ENCODE data around the gene OPN4. TPM values are rescaled to one million over a fixed set of nuclear protein-coding genes. Genes with fewer than 3 reads are reported as not detected.

Gene OPN4
- total RNA-seq, 4 donors from 2014 or later, result 0.34 TPM; not detected in 3

DNA sequence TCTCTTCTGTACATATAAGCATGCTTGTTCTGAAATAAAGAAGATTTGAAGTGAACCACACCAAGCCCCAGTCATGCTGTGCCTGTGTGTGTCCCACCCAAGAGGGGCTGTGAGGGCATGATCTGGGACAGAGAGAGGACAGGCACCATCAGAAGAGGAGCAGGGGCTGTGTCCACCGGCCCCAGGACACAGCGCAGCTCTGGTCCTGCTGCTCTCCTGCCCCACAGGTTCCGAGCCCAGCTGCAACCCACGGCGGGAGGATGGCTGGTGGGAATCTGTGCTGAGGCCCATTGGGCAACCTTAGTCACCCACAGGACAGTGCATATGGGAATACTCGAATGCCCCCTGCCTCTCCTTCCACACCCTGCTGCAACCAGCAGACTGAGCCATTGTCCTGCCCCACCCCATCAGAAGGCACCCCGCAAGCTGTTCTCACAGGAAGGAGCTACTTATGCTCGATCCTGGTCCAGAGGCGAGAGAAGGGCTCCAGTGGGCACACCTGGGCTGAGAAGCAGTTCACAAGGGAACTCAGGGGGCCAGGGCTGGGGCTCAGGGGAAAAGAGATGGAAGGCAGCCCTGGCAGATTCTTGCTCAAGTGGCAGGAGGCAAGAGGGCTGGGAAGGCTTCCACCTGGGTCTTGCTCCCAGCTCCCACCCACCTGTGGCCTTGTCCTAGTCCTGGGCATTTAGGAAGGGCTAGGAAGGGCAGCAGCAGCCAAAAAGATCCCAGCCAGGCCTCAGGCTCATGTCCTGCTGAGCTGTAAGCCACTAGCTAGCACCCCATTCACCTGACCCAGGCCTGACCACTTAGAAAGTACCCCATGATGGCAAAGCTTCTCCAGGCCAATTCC, 45.9 kb downstream of the OPN4 start:
- Histone ChIP-seq H3K9me3 (no peaks in the 10 kb centered on the region), H3K4me1 (no peaks in the 10 kb centered on the region), H3K36me3 (no peaks in the 10 kb centered on the region), H3K4me3 (no peak overlapping the region), H3K27me3 (no peaks in the 10 kb centered on the region), H3K27ac (no peak overlapping the region)
- no peak for DNase-seq (ENCODE audit: low spot score in 2 of 2)
- TF ChIP-seq POLR2AphosphoS5 (IDR thresholded peaks at IDR 0.05) (no peak), POLR2A (IDR thresholded peaks at IDR 0.05) (no peak), EP300 (IDR thresholded peaks at IDR 0.05) (no peak)
- TF ChIP-seq, protein P1, sequence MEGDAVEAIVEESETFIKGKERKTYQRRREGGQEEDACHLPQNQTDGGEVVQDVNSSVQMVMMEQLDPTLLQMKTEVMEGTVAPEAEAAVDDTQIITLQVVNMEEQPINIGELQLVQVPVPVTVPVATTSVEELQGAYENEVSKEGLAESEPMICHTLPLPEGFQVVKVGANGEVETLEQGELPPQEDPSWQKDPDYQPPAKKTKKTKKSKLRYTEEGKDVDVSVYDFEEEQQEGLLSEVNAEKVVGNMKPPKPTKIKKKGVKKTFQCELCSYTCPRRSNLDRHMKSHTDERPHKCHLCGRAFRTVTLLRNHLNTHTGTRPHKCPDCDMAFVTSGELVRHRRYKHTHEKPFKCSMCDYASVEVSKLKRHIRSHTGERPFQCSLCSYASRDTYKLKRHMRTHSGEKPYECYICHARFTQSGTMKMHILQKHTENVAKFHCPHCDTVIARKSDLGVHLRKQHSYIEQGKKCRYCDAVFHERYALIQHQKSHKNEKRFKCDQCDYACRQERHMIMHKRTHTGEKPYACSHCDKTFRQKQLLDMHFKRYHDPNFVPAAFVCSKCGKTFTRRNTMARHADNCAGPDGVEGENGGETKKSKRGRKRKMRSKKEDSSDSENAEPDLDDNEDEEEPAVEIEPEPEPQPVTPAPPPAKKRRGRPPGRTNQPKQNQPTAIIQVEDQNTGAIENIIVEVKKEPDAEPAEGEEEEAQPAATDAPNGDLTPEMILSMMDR (IDR thresholded peaks at IDR 0.05), result no peak
- WGBS, result 86% methylated on average over 7 of the region's 9 CpGs

DNA sequence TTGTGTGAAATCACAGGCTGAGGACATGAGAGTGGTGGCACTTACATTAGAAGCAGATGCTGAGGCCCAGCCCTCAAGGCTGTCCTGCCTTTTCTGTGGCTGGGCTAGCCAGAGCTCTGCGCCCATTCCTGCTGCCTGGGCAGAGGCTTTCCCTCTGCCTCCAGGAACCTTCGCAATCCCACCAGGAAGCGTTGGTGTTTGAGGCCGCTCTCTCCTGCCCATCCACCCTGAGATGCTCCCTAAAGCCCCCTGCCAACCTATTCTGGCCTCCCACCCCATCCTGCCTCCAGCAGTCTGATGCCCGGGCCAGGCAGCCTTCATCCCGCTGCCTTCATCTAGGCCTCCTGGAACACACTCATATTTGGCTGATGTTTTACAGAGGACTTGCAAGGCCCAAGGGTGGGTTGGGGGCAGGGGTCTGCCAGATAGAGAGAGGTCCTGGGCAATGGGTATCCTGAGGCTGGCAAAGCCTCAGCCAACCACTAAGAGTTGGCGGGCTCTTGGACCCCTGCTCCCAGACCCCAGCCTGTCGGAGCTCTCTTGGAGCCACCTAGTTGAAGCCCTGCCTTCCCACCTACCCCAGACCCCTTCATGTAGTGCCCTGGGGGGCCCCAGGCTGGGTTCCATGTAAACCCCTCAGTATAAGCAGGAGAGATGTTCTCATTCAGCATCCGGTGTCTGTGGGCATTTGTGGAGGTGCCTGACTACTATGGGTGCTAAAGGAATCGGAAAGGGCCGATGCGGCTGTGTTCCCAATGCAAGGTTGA, 46.7 kb downstream of the OPN4 start:
- Histone ChIP-seq H3K27me3 (no peaks in the 10 kb centered on the region), H3K27ac (no peak overlapping the region), H3K4me3 (no peak overlapping the region), H3K9me3 (no peaks in the 10 kb centered on the region), H3K4me1 (no peaks in the 10 kb centered on the region), H3K36me3 (no peaks in the 10 kb centered on the region)
- 95% methylated on average over 9 of the region's 12 CpGs for WGBS
- no peak for DNase-seq (ENCODE audit: low spot score in 2 of 2)
- no peak for TF ChIP-seq POLR2AphosphoS5 (IDR thresholded peaks at IDR 0.05)
- TF ChIP-seq POLR2A (IDR thresholded peaks at IDR 0.05), result no peak
- no peak for TF ChIP-seq EP300 (IDR thresholded peaks at IDR 0.05)
- TF ChIP-seq, protein P1 (IDR thresholded peaks at IDR 0.05), result no peak

DNA sequence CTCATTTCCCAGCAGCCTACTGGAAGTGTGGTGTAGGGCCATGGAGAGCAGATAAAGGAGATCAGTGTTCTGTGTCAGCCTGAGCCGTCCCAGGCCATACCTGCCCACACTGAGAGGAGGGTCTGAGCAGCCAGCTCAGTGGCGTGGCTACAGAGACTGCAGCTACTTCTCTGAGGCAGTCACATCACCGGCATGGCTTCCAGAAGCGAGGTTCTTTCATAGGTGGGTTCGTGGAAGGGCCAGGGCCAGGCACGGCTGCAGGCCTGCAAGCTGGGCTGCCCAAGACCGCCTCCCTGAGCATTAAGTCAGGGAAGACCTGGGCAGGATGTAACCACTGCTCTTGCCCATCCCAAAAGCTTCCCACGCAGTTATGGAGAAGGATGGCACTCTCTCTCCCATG, 48.8 kb downstream of the OPN4 start:
- no peak for DNase-seq (ENCODE audit: low spot score in 2 of 2)
- peaks cover 3% of the 10 kb centered on the region for H3K27me3 ChIP-seq
- H3K9me3 ChIP-seq, result no peaks in the 10 kb centered on the region
- TF ChIP-seq POLR2AphosphoS5 (IDR thresholded peaks at IDR 0.05) (no peak), POLR2A (IDR thresholded peaks at IDR 0.05) (no peak), EP300 (IDR thresholded peaks at IDR 0.05) (no peak)
- TF ChIP-seq, protein P1 (IDR thresholded peaks at IDR 0.05), result no peak
- no peaks in the 10 kb centered on the region for H3K4me1 ChIP-seq
- 93% methylated on average over 5 of the region's 8 CpGs for WGBS
- no peaks in the 10 kb centered on the region for H3K36me3 ChIP-seq
- no peak overlapping the region for H3K27ac ChIP-seq
- H3K4me3 ChIP-seq, result no peak overlapping the region

DNA sequence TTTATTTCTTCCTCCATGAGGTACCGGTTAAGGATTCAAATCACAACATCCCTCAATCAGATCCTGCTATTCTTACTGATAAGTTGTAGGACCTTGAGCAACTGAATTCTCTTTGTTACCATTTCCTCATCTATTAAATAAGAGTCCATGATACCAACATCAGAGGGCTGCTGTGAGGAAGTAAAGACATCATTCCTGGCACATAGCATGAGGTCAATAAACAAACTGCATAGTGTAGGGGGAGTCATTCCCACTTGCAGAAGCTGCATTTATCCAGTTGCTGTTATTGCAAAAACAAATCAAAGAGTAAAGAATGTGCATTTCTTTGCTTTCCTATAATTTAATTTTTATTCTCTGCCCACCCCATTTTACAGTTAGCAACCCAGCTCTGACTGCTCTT, 50.8 kb downstream of the OPN4 start:
- no peaks in the 10 kb centered on the region for H3K4me1 ChIP-seq
- TF ChIP-seq, protein P1 (IDR thresholded peaks at IDR 0.05), result no peak
- TF ChIP-seq POLR2AphosphoS5 (IDR thresholded peaks at IDR 0.05), result no peak
- no peak for TF ChIP-seq POLR2A (IDR thresholded peaks at IDR 0.05)
- no peak for TF ChIP-seq EP300 (IDR thresholded peaks at IDR 0.05)
- H3K27me3 ChIP-seq, result peaks cover 3% of the 10 kb centered on the region
- WGBS, result 95% methylated on average over 1 of the region's 1 CpG
- no peaks in the 10 kb centered on the region for H3K36me3 ChIP-seq
- no peak overlapping the region for H3K27ac ChIP-seq
- no peak for DNase-seq (ENCODE audit: low spot score in 2 of 2)
- H3K9me3 ChIP-seq, result no peaks in the 10 kb centered on the region
- no peak overlapping the region for H3K4me3 ChIP-seq

DNA sequence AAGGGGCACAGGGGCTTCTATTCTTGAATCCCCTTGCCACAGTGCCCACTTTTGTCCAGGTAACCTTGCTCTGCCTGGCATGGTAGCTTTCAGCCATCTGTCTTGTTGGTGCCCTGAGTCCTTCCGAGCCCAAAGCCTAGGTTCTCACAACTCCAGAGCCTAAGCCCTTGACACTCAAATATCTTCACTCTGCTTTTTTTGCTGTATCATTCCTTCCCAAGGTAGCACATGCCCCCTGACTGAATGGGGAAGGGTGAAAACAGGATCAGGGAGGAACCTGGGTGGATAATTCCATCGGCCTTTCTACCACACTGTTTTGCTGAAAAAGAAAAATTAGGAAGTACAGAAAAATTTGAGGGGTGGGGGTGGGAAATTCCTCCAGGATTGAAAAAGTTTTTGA, 51.6 kb downstream of the OPN4 start:
- no peaks in the 10 kb centered on the region for H3K36me3 ChIP-seq
- H3K4me3 ChIP-seq, result no peak overlapping the region
- no peaks in the 10 kb centered on the region for H3K9me3 ChIP-seq
- H3K4me1 ChIP-seq, result peaks cover 5% of the 10 kb centered on the region
- 87% methylated on average over 2 of the region's 2 CpGs for WGBS
- TF ChIP-seq POLR2AphosphoS5 (IDR thresholded peaks at IDR 0.05) (no peak), POLR2A (IDR thresholded peaks at IDR 0.05) (no peak), EP300 (IDR thresholded peaks at IDR 0.05) (no peak)
- TF ChIP-seq, protein P1 (IDR thresholded peaks at IDR 0.05), result no peak
- no peak for DNase-seq (ENCODE audit: low spot score in 2 of 2)
- H3K27me3 ChIP-seq, result peaks cover 3% of the 10 kb centered on the region
- H3K27ac ChIP-seq, result no peak overlapping the region
